OCI-LY3 (cell line): ENCODE results near the gene RAI1.

Source experiments
- CTCF ChIP-seq: fragments of 200-600, 300-600 bp; sonication (generic); IDR thresholded peaks from 2 replicates; pipeline ENCODE4 v1.5.1; 2014; ENCODE audit warnings: antibody characterized with exemption, low read length, low read depth
- EZH2phosphoT487 ChIP-seq: fragments of 200-600 bp; shearing (Covaris generic); IDR thresholded peaks from 2 replicates; pipeline ENCODE4 v1.6.1; 2018; ENCODE audit warnings: antibody characterized with exemption, mixed run types, low read depth

GRCh38 chr17:17698371-17698770 lies 17.1 kb downstream of the RAI1 start:
- TF ChIP-seq CTCF (no peak), EZH2phosphoT487 (no peak)
